Kidney (tissue), 14 donors: ENCODE measurements around the gene HRH2. TPM values are rescaled to one million over a fixed set of nuclear protein-coding genes. Genes with fewer than 3 reads are reported as not detected.

Experiments
- DNase-seq, 5 donors: peaks; one replicate each; pipeline ENCODE4 v3.0.0-alpha.2; 2013 to 2020
- FAIRE-seq: peaks from 2 replicates; lab custom pipeline; 2012; peaks lifted over from hg19 to GRCh38; lab: Jason Lieb, UNC
- H3K27ac ChIP-seq, 2 donors: one replicate each; pipeline ENCODE4 v1.7.0; 2013; ENCODE audit warnings: low read depth in 2 of 2, low read length in 2 of 2, inconsistent platforms in 1 of 2
- H3K27me3 ChIP-seq: one replicate; pipeline ENCODE4 v1.7.1; 2013; ENCODE audit warnings: low read length, inconsistent platforms; ENCODE audit not compliant: control insufficient read depth, insufficient read depth
- H3K36me3 ChIP-seq, 3 donors: one replicate each; pipeline versions ENCODE4 v1.7.0 to v1.7.1; 2013; ENCODE audit warnings: low read length in 3 of 3, control low read depth in 1 of 3, inconsistent platforms in 1 of 3; ENCODE audit not compliant: insufficient read depth in 3 of 3, control insufficient read depth in 2 of 3
- H3K4me1 ChIP-seq, 3 donors: one replicate each; pipeline versions ENCODE4 v1.7.0 to v1.7.1; 2013; ENCODE audit warnings: low read length in 3 of 3, inconsistent platforms in 1 of 3, low read depth in 1 of 3; ENCODE audit not compliant: control insufficient read depth in 2 of 3, insufficient read depth in 2 of 3
- H3K4me3 ChIP-seq, 3 donors: one replicate each; pipeline versions ENCODE4 v1.7.0 to v1.8.1; 2013; ENCODE audit warnings: low read length in 3 of 3, control low read depth in 1 of 3, inconsistent platforms in 1 of 3
- H3K9ac ChIP-seq, 3 donors: one replicate each; pipeline versions ENCODE4 v1.7.0 to v1.7.1; 2013; ENCODE audit warnings: low read length in 3 of 3, control low read depth in 1 of 3, inconsistent platforms in 1 of 3
- H3K9me3 ChIP-seq, 3 donors: one replicate each; pipeline versions ENCODE4 v1.7.0 to v1.7.1; 2013; ENCODE audit warnings: low read length in 3 of 3, control low read depth in 1 of 3, inconsistent platforms in 1 of 3; ENCODE audit not compliant: control insufficient read depth in 2 of 3, insufficient read depth in 1 of 3
- intact Hi-C: fragments of 100-400 bp; cut with DNase I; formaldehyde crosslinking; loops from one replicate; pipeline ENCODE4 v1.11.1; 2022
- polyA plus RNA-seq: library from polyadenylated mRNA; stranded (reverse); fragments of 350-450 nt; fragmentation: Illumina TruSeq; extraction: RNeasy Lipid Tissue Mini Kit (QIAGEN cat#74804); gene quantifications from one replicate; pipeline ENCODE4 v1.2.3, GENCODE V29; 2014; ENCODE audit warnings: low read depth, low replicate concordance; ENCODE audit not compliant: insufficient read depth
- total RNA-seq: library from RNA; stranded (reverse); fragmentation: NEBNext Ultra II Directional; extraction: Animal tissue kit (Norgen Biotek cat#: 25700); gene quantifications from one replicate; pipeline ENCODE4 v1.2.1, GENCODE V29; 2021
- TF ChIP-seq, protein P1 (sequence below): IDR thresholded peaks from 3 replicates; pipeline ENCODE4 v1.5.1; 2012; ENCODE audit warnings: mild to moderate bottlenecking, moderate library complexity, borderline replicate concordance; ENCODE audit not compliant: insufficient read depth; ENCODE audit errors: extremely low read depth
- donor health status: control.
- donor health status: control.
- donor health status: control.
- donor health status: control.
- donor health status: control.
- donor health status: DM: yes; HTN: yes; CAD: no.
- donor health status: Normal renal cell carcinoma (clear cell type).

The HRH2 gene
- total and polyA plus RNA-seq, 2 donors from 2014 or later = 1.9 to 10.6 TPM

DNA sequence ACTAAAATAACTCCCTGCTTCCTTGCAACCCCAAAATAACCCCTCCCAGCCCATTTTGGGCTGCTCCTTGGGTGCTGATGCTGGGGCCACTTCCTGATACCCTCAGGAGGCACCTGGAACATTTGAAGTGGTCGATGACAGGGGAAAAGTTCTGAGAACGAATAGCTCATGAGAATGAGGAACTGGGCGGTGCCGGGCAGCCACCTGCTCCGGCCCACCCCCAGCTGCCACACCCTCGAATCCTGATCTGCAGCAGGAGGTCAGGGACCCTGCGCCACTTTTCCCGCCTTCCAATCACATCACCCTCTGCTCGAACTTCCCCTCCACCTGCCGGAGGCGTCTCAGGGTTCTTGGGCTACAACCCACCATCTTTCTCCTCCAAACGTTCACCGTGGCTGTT is 19.7 kb downstream of the HRH2 start:
- peaks cover 0 to 6% (median 5%) of the 10 kb centered on the region in 3 donors for H3K4me1 ChIP-seq
- no peaks in the 10 kb centered on the region for H3K9me3 ChIP-seq
- intact Hi-C loops = no loop called here
- TF ChIP-seq, protein P1, sequence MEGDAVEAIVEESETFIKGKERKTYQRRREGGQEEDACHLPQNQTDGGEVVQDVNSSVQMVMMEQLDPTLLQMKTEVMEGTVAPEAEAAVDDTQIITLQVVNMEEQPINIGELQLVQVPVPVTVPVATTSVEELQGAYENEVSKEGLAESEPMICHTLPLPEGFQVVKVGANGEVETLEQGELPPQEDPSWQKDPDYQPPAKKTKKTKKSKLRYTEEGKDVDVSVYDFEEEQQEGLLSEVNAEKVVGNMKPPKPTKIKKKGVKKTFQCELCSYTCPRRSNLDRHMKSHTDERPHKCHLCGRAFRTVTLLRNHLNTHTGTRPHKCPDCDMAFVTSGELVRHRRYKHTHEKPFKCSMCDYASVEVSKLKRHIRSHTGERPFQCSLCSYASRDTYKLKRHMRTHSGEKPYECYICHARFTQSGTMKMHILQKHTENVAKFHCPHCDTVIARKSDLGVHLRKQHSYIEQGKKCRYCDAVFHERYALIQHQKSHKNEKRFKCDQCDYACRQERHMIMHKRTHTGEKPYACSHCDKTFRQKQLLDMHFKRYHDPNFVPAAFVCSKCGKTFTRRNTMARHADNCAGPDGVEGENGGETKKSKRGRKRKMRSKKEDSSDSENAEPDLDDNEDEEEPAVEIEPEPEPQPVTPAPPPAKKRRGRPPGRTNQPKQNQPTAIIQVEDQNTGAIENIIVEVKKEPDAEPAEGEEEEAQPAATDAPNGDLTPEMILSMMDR = no peak
- H3K4me3 ChIP-seq = no peak overlapping the region
- FAIRE-seq (no peak), DNase-seq (peak in 1 of 5 donors; percentile 21)
- no peak overlapping the region for H3K9ac ChIP-seq
- no peaks in the 10 kb centered on the region for H3K36me3 ChIP-seq
- no peaks in the 10 kb centered on the region for H3K27me3 ChIP-seq
- no peak overlapping the region for H3K27ac ChIP-seq

DNA sequence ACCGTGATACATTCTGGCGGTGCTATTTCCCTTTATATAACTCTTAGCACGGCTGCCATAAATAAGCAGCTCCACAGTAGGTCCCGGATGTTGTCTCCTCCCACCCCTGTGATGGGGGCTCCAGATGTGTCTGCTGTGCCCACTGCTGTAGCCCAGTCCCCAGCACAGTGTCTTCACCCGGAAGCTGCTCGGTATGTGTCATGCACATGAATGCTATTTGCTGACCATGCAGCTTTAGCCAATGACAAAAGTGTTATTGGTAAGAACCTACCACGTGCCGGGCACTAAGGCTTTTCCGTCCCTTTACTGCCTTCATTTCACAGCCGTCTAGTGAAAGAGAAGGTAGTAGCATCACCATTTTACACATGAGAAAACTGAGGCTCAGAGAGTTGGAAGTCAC is 20.2 kb downstream of the HRH2 start:
- intact Hi-C loops = no loop called here
- DNase-seq (peak in 1 of 5 donors; percentile 35), FAIRE-seq (no peak)
- Histone ChIP-seq H3K27ac (no peak overlapping the region), H3K4me1 (peaks cover 0 to 6% (median 5%) of the 10 kb centered on the region in 3 donors), H3K36me3 (no peaks in the 10 kb centered on the region), H3K9me3 (no peaks in the 10 kb centered on the region), H3K9ac (no peak overlapping the region), H3K4me3 (no peak overlapping the region), H3K27me3 (no peaks in the 10 kb centered on the region)
- TF ChIP-seq, protein P1 = no peak

DNA sequence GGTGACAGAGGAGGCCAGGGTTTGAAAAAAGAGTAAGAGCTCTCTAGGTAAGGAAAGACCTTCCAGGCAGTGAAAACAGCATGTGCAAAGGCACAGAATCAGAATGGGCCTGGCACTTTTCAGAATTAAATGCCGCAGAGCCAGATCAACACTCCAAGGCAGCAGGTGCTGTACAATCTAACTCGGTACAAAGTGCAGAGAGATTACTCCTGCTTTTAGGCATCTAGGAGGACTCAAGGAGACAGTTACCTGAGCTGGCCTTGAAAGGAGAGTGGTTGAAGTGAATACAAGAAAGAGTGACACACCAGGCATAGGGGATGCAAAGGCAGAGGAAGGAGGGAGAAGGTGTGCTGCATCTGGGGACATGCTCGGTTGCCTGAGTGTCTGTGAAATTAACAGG is 21.5 kb downstream of the HRH2 start:
- no peak for DNase-seq
- intact Hi-C loops = no loop called here
- peaks cover 0 to 6% (median 5%) of the 10 kb centered on the region in 3 donors for H3K4me1 ChIP-seq
- no peak overlapping the region for H3K4me3 ChIP-seq
- no peaks in the 10 kb centered on the region for H3K9me3 ChIP-seq
- no peak overlapping the region for H3K27ac ChIP-seq
- TF ChIP-seq, protein P1 = no peak
- no peak overlapping the region for H3K9ac ChIP-seq
- no peaks in the 10 kb centered on the region for H3K36me3 ChIP-seq
- no peak for FAIRE-seq
- H3K27me3 ChIP-seq = no peaks in the 10 kb centered on the region

DNA sequence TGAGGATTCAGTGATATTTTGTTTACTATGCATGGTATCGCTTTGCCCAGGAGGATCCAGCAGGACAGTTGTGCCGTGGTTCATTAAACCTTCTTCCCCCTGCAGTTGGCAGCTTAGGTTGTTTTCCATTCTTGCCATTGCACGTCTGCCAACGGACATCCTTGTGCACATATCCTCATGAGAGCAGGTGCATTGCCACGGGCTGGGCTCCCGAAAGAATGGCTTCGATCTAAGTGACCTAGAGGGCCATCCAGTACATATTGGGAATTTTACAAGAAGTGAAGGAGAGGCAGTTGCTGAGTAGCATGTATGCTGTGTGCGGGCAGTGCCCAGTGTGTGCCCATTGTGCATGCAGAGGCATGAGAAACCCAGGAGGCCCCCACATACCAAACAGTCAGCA is 22.1 kb downstream of the HRH2 start:
- no peak overlapping the region for H3K27ac ChIP-seq
- TF ChIP-seq, protein P1 = no peak

More for the DNA sequence above, 22.1 kb downstream of the HRH2 start:
- no peak for FAIRE-seq
- Histone ChIP-seq H3K4me1 (peaks cover 0 to 6% (median 5%) of the 10 kb centered on the region in 3 donors), H3K9me3 (no peaks in the 10 kb centered on the region), H3K36me3 (no peaks in the 10 kb centered on the region), H3K9ac (no peak overlapping the region), H3K4me3 (no peak overlapping the region), H3K27me3 (no peaks in the 10 kb centered on the region)
- intact Hi-C loops = no loop called here
- DNase-seq = no peak
